Endodermal cell (in vitro differentiated cells): ENCODE results near the gene ZNF485. TPM values are rescaled to one million over a fixed set of nuclear protein-coding genes. Genes with fewer than 3 reads are reported as not detected.
A peak's percentile ranks its signal among the peaks of the same experiment; 100 is the strongest.

Experiments
- DNase-seq: peaks from one replicate; pipeline ENCODE4 v3.0.0-alpha.2; 2017
- H3K27ac ChIP-seq: 2 replicates; pipeline ENCODE4 v1.5.1; 2013; ENCODE audit warnings: mild to moderate bottlenecking, low read depth, low read length, moderate library complexity
- H3K27me3 ChIP-seq: 2 replicates; pipeline ENCODE4 v1.6.1; 2013; ENCODE audit warnings: mild to moderate bottlenecking, low read length, moderate library complexity; ENCODE audit not compliant: insufficient read depth, control insufficient read depth, poor library complexity, severe bottlenecking
- H3K36me3 ChIP-seq: 2 replicates; pipeline ENCODE4 v1.7.0; 2013; ENCODE audit warnings: mild to moderate bottlenecking, low read length, moderate library complexity; ENCODE audit not compliant: control insufficient read depth, insufficient read depth
- H3K4me1 ChIP-seq: one replicate; pipeline ENCODE4 v1.7.0; 2013; ENCODE audit warnings: low read length; ENCODE audit not compliant: control insufficient read depth, insufficient read depth
- H3K4me3 ChIP-seq: 2 replicates; pipeline ENCODE4 v1.5.1; 2013; ENCODE audit warnings: mild to moderate bottlenecking, low read length, moderate library complexity
- H3K9ac ChIP-seq: 2 replicates; pipeline ENCODE4 v1.6.1; 2013; ENCODE audit warnings: mild to moderate bottlenecking, low read length, moderate library complexity; ENCODE audit not compliant: poor library complexity, severe bottlenecking; ENCODE audit errors: extremely low read depth
- H3K9me3 ChIP-seq: 2 replicates; pipeline ENCODE4 v1.6.1; 2013; ENCODE audit warnings: mild to moderate bottlenecking, low read length, moderate library complexity; ENCODE audit not compliant: control insufficient read depth
- H3K27ac Mint-ChIP-seq: 2 replicates; pipeline ENCODE4 v1.8.0; 2020; ENCODE audit warnings: mixed read lengths
- H3K27me3 Mint-ChIP-seq: 2 replicates; pipeline ENCODE4 v1.8.0; 2021; ENCODE audit warnings: mild to moderate bottlenecking, mixed read lengths; ENCODE audit not compliant: insufficient read depth
- H3K36me3 Mint-ChIP-seq: 2 replicates; pipeline ENCODE4 v1.8.0; 2020; ENCODE audit warnings: low read depth, mixed read lengths
- H3K4me1 Mint-ChIP-seq: 2 replicates; pipeline ENCODE4 v1.8.0; 2020; ENCODE audit warnings: mixed read lengths
- H3K4me3 Mint-ChIP-seq: 2 replicates; pipeline ENCODE4 v1.8.0; 2020; ENCODE audit warnings: mild to moderate bottlenecking, moderate library complexity, mixed read lengths
- H3K9me3 Mint-ChIP-seq: 2 replicates; pipeline ENCODE4 v1.8.0; 2020; ENCODE audit warnings: mild to moderate bottlenecking, mixed read lengths
- WGBS, 2 experiments: methylation state at CpG; one replicate each; pipeline versions ENCODE4 v1.1.5 to v1.1.7; 2013; ENCODE audit warnings: missing lambda C conversion rate in 2 of 2, mixed read lengths in 1 of 2; ENCODE audit not compliant: insufficient coverage in 1 of 2, insufficient read length in 1 of 2; 5-methylcytosine and 5-hydroxymethylcytosine counted together
- total RNA-seq, 2 donors: library from RNA; stranded (reverse); fragmentation: NEBNext Ultra II Directional in 1 of 2; extraction: Animal tissue kit (Norgen Biotek cat#: 25700) in 1 of 2; gene quantifications; 2 replicates in 1 of 2; 3 replicates in 1 of 2; pipeline ENCODE4 v1.2.1, GENCODE V29; 2021
- TF ChIP-seq, protein P1 (sequence below): fragments of 200-600 bp; sonication (generic); conservative IDR thresholded peaks from 2 replicates; pipeline ENCODE4 v1.5.0; 2021; ENCODE audit warnings: antibody characterized with exemption, mild to moderate bottlenecking

ZNF485 gene
- total RNA-seq, 2 donors from 2014 or later, result 3.6 to 4.3 TPM

DNA sequence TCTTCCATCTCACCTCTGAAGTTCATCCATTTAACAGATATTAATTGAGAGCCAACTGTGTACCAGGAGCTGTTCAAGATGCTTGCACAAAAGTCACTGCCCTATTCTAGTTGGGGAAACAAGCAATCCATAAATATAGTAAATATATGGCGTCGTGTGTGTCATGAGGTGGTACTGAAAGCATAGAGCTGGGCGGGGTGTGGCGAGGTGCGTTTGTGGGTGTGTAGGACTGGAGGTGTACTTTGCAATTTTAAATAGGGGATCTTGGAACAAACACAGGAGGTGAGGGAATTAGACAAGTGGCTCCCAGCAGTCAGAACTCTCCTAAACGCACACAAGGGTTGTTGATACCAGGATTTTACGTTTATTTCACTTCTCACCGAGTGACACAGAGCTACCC, 31.3 kb upstream of the ZNF485 start:
- peak overlapping the region; percentile 69 for H3K4me3 Mint-ChIP-seq
- no peak overlapping the region for H3K27ac ChIP-seq
- H3K36me3 ChIP-seq, result peaks cover 6% of the 10 kb centered on the region
- DNase-seq, result no peak
- H3K27me3 ChIP-seq, result peaks cover 9% of the 10 kb centered on the region
- H3K9ac ChIP-seq, result no peak overlapping the region
- peaks cover 12% of the 10 kb centered on the region for H3K4me1 Mint-ChIP-seq
- peaks cover 16% of the 10 kb centered on the region for H3K9me3 Mint-ChIP-seq
- H3K4me3 ChIP-seq, result peak overlapping the region; percentile 80
- TF ChIP-seq, protein P1, sequence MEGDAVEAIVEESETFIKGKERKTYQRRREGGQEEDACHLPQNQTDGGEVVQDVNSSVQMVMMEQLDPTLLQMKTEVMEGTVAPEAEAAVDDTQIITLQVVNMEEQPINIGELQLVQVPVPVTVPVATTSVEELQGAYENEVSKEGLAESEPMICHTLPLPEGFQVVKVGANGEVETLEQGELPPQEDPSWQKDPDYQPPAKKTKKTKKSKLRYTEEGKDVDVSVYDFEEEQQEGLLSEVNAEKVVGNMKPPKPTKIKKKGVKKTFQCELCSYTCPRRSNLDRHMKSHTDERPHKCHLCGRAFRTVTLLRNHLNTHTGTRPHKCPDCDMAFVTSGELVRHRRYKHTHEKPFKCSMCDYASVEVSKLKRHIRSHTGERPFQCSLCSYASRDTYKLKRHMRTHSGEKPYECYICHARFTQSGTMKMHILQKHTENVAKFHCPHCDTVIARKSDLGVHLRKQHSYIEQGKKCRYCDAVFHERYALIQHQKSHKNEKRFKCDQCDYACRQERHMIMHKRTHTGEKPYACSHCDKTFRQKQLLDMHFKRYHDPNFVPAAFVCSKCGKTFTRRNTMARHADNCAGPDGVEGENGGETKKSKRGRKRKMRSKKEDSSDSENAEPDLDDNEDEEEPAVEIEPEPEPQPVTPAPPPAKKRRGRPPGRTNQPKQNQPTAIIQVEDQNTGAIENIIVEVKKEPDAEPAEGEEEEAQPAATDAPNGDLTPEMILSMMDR, result no peak
- peaks cover 9% of the 10 kb centered on the region for H3K9me3 ChIP-seq
- WGBS, 2 experiments, result 85 to 100% methylated on average over 3 to 8 of the region's 8 CpGs
- H3K36me3 Mint-ChIP-seq, result peaks cover 6% of the 10 kb centered on the region
- H3K27ac Mint-ChIP-seq, result no peak overlapping the region
- no peaks in the 10 kb centered on the region for H3K4me1 ChIP-seq
- peaks cover 52% of the 10 kb centered on the region for H3K27me3 Mint-ChIP-seq

DNA sequence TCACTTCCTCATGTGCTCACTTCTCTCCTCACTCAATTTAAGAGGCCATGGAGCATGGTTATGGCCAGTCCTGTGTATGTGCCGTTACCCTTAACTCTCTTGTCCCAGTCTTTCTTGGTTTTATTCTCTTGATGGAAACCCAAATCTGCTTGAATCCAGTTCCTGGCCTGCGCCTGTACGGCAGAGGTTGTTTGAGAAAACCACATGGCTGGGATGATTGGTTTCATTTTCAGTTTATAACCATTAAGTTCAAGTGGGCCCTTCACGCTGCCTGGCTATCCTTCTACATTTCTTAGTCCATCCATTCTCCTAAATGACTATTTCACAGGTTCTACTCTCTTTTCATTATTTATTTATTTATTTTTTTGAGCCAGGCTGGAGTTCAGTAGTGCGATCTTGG, 30.2 kb upstream of the ZNF485 start:
- TF ChIP-seq, protein P1, result no peak
- no peak overlapping the region for H3K4me3 Mint-ChIP-seq
- no peaks in the 10 kb centered on the region for H3K36me3 Mint-ChIP-seq
- 90 to 91% methylated on average over 2 to 5 of the region's 5 CpGs for WGBS, 2 experiments
- no peak for DNase-seq
- Histone ChIP-seq H3K9me3 (peaks cover 9% of the 10 kb centered on the region), H3K27me3 (peaks cover 9% of the 10 kb centered on the region), H3K36me3 (no peaks in the 10 kb centered on the region), H3K27ac (no peak overlapping the region), H3K9ac (no peak overlapping the region), H3K4me3 (no peak overlapping the region), H3K4me1 (no peaks in the 10 kb centered on the region)
- H3K9me3 Mint-ChIP-seq, result peaks cover 16% of the 10 kb centered on the region
- H3K27me3 Mint-ChIP-seq, result peaks cover 58% of the 10 kb centered on the region
- H3K4me1 Mint-ChIP-seq, result peaks cover 12% of the 10 kb centered on the region
- no peak overlapping the region for H3K27ac Mint-ChIP-seq

DNA sequence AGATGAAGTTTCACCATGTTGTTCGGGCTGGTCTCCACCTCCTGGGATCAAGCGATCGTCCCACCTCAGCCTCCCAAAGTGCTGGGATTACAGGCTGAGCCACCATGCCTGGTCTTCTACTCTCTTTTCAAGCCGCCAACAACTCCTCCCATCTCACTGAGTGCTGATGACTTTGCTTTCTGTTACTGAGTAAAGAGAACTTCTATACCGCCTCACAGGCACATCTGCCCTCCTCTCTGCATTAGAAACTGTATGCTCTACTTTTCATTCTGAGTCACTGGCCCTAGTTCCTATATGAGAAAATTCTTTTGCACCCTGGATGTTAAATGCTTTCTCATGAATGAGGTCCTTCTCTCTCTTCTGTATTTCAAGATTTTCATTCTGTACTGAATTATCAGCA, 29.7 kb upstream of the ZNF485 start:
- H3K27me3 Mint-ChIP-seq, result peaks cover 58% of the 10 kb centered on the region
- no peak for DNase-seq
- H3K9ac ChIP-seq, result no peak overlapping the region
- peaks cover 9% of the 10 kb centered on the region for H3K27me3 ChIP-seq
- no peak overlapping the region for H3K27ac Mint-ChIP-seq
- no peaks in the 10 kb centered on the region for H3K4me1 ChIP-seq
- no peaks in the 10 kb centered on the region for H3K36me3 Mint-ChIP-seq
- no peak overlapping the region for H3K27ac ChIP-seq
- peaks cover 9% of the 10 kb centered on the region for H3K9me3 ChIP-seq
- H3K4me3 ChIP-seq, result no peak overlapping the region
- WGBS, 2 experiments, result 90 to 93% methylated on average over 5 of the region's 5 CpGs
- H3K4me3 Mint-ChIP-seq, result no peak overlapping the region
- H3K9me3 Mint-ChIP-seq, result peaks cover 16% of the 10 kb centered on the region
- peaks cover 12% of the 10 kb centered on the region for H3K4me1 Mint-ChIP-seq
- TF ChIP-seq, protein P1, result no peak
- no peaks in the 10 kb centered on the region for H3K36me3 ChIP-seq
